IMR-90 (cell line): ENCODE data around the gene EML6. TPM values are rescaled to one million over a fixed set of nuclear protein-coding genes. Genes with fewer than 3 reads are reported as not detected.

Source experiments
- ATAC-seq: fragments of 200-7000 bp; cut with Tn5 transposase; 2 replicates; pipeline ENCODE4 v1.9.1; 2020; ENCODE audit warnings: low read depth, mild to moderate bottlenecking, moderate library complexity
- BruUV-seq: library from RNA; stranded (reverse); fragments of 400-500 nt; replicated peaks from 2 replicates; lab custom pipeline; 2021; lab: Mats Ljungman, UMichigan
- CTCF ChIA-PET: fragments of 300-600 bp; formaldehyde crosslinking; extraction: SDS; loops from one replicate; lab custom pipeline; 2021; ENCODE audit warnings: antibody characterized with exemption; lab: Yijun Ruan, JAX
- POLR2A ChIA-PET: fragments of 300-600 bp; sonication (Branson Sonifier 250); formaldehyde crosslinking; loops from one replicate; lab custom pipeline; 2022; ENCODE audit warnings: antibody characterized with exemption; ENCODE audit not compliant: unreplicated experiment; lab: Charles Lee
- DNase-seq: peaks from one replicate; pipeline ENCODE4 v3.0.0; 2013
- H2AFZ ChIP-seq: replicated peaks from 2 replicates; pipeline ENCODE3; 2013; ENCODE audit warnings: low read length, mild to moderate bottlenecking; ENCODE audit not compliant: poor library complexity
- H2AK5ac ChIP-seq: 2 replicates; pipeline ENCODE4 v1.6.1; 2013; ENCODE audit warnings: low read depth, low read length, inconsistent platforms
- H2AK9ac ChIP-seq: replicated peaks from 2 replicates; pipeline ENCODE3; 2013; ENCODE audit warnings: mild to moderate bottlenecking, low read depth, low read length, moderate library complexity; ENCODE audit not compliant: poor library complexity
- H2BK120ac ChIP-seq: 2 replicates; pipeline ENCODE4 v1.6.1; 2013; ENCODE audit warnings: low read depth, low read length, inconsistent platforms
- H2BK15ac ChIP-seq: 3 replicates; pipeline ENCODE4 v1.6.1; 2013; ENCODE audit warnings: low read depth, low read length, inconsistent platforms
- H2BK20ac ChIP-seq: 2 replicates; pipeline ENCODE4 v1.6.1; 2013; ENCODE audit warnings: low read depth, mild to moderate bottlenecking, inconsistent platforms, low read length, moderate library complexity
- H2BK5ac ChIP-seq: 2 replicates; pipeline ENCODE4 v1.6.1; 2013; ENCODE audit warnings: mild to moderate bottlenecking, low read depth, low read length, inconsistent platforms; ENCODE audit not compliant: poor library complexity, severe bottlenecking
- H3K14ac ChIP-seq: replicated peaks from 2 replicates; pipeline ENCODE4 v1.6.1; 2013; ENCODE audit warnings: low read depth, low read length, inconsistent platforms
- H3K18ac ChIP-seq: 2 replicates; pipeline ENCODE4 v1.6.1; 2013; ENCODE audit warnings: low read depth, low read length, control low read depth
- H3K23ac ChIP-seq: 2 replicates; pipeline ENCODE4 v1.6.1; 2013; ENCODE audit warnings: low read depth, low read length, inconsistent platforms
- H3K27ac ChIP-seq: 2 replicates; pipeline ENCODE4 v1.5.1; 2013; ENCODE audit warnings: mild to moderate bottlenecking, control low read depth, low read length; ENCODE audit not compliant: insufficient read depth
- H3K27me3 ChIP-seq: 2 replicates; pipeline ENCODE4 v1.6.1; 2013; ENCODE audit warnings: low read length; ENCODE audit not compliant: control insufficient read depth, insufficient read depth
- H3K36me3 ChIP-seq: 2 replicates; pipeline ENCODE4 v1.6.1; 2013; ENCODE audit warnings: low read length, mixed read lengths; ENCODE audit not compliant: control insufficient read depth, insufficient read depth
- H3K4ac ChIP-seq: 2 replicates; pipeline ENCODE4 v1.6.1; 2013; ENCODE audit warnings: low read depth, low read length, inconsistent platforms
- H3K4me1 ChIP-seq: 2 replicates; pipeline ENCODE4 v1.6.1; 2013; ENCODE audit warnings: low read length, mixed read lengths; ENCODE audit not compliant: control insufficient read depth, insufficient read depth
- H3K4me2 ChIP-seq: 2 replicates; pipeline ENCODE4 v1.6.1; 2013; ENCODE audit warnings: low read depth, mild to moderate bottlenecking, control low read depth, low read length, moderate library complexity
- H3K4me3 ChIP-seq: 2 replicates; pipeline ENCODE4 v1.5.1; 2013; ENCODE audit warnings: low read depth, mild to moderate bottlenecking, control low read depth, low read length, moderate library complexity; ENCODE audit not compliant: insufficient read depth
- H3K56ac ChIP-seq: 2 replicates; pipeline ENCODE4 v1.6.1; 2013; ENCODE audit warnings: low read length, inconsistent platforms; ENCODE audit not compliant: insufficient read depth; ENCODE audit errors: extremely low read depth
- H3K79me1 ChIP-seq, 2 experiments: 2 replicates each; pipeline ENCODE4 v1.6.1; 2013; ENCODE audit warnings: low read length in 2 of 2, inconsistent platforms in 1 of 2, low read depth in 1 of 2
- H3K9ac ChIP-seq: 2 replicates; pipeline ENCODE4 v1.6.1; 2013; ENCODE audit warnings: low read depth, low read length, control low read depth
- H3K9me1 ChIP-seq: 2 replicates; pipeline ENCODE4 v1.6.1; 2013; ENCODE audit warnings: low read length, inconsistent platforms; ENCODE audit not compliant: insufficient read depth
- H3K9me3 ChIP-seq: 2 replicates; pipeline ENCODE4 v1.6.1; 2013; ENCODE audit warnings: low read length; ENCODE audit not compliant: control insufficient read depth, insufficient read depth
- H4K20me1 ChIP-seq: 2 replicates; pipeline ENCODE4 v1.6.1; 2013; ENCODE audit warnings: low read length, inconsistent platforms; ENCODE audit not compliant: insufficient read depth
- H4K5ac ChIP-seq: 2 replicates; pipeline ENCODE4 v1.6.1; 2013; ENCODE audit warnings: mild to moderate bottlenecking, low read depth, low read length, control low read depth
- H4K8ac ChIP-seq, 2 experiments: 2 replicates each; pipeline ENCODE4 v1.6.1; 2013; ENCODE audit warnings: low read depth in 2 of 2, low read length in 2 of 2, control low read depth in 1 of 2, inconsistent platforms in 1 of 2
- H4K91ac ChIP-seq: 2 replicates; pipeline ENCODE4 v1.6.1; 2013; ENCODE audit warnings: low read depth, low read length, inconsistent platforms; ENCODE audit not compliant: insufficient read depth
- CEBPB ChIP-seq: IDR thresholded peaks from 2 replicates; pipeline ENCODE4 v1.6.1; 2012; ENCODE audit warnings: low read depth, low read length, improper control_type of control experiment
- ELK1 ChIP-seq: fragments of 150-350 bp; IDR thresholded peaks from 2 replicates; pipeline ENCODE4 v1.6.1; 2016; ENCODE audit warnings: low read depth, mild to moderate bottlenecking, low read length, moderate library complexity, borderline replicate concordance
- FOS ChIP-seq: fragments of 150-350 bp; IDR thresholded peaks from 2 replicates; pipeline ENCODE4 v1.6.1; 2016; ENCODE audit warnings: low read depth, low read length
- MAFK ChIP-seq: IDR thresholded peaks from 2 replicates; pipeline ENCODE4 v1.6.1; 2012; ENCODE audit warnings: low read depth, low read length, improper control_type of control experiment
- MAZ ChIP-seq: IDR thresholded peaks from 2 replicates; pipeline ENCODE4 v1.6.1; 2012; ENCODE audit warnings: low read depth, mild to moderate bottlenecking, low read length, improper control_type of control experiment, moderate library complexity, borderline replicate concordance
- SMC3 ChIP-seq: fragments of 150-350 bp; IDR thresholded peaks from 2 replicates; pipeline ENCODE4 v1.6.1; 2016; ENCODE audit warnings: low read depth, mild to moderate bottlenecking, antibody characterized with exemption, low read length, moderate library complexity
- USF2 ChIP-seq: fragments of 150-350 bp; IDR thresholded peaks from 2 replicates; pipeline ENCODE4 v1.6.1; 2017; ENCODE audit warnings: mild to moderate bottlenecking, antibody characterized with exemption, low read length, low read depth
- WGBS, 2 experiments: methylation state at CpG; one replicate each; pipeline versions ENCODE4 v1.1.5 to v1.1.7; 2013; ENCODE audit warnings: missing lambda C conversion rate in 2 of 2; ENCODE audit not compliant: insufficient read length in 1 of 2; ENCODE audit errors: extremely low coverage in 2 of 2; 5-methylcytosine and 5-hydroxymethylcytosine counted together
- dilution Hi-C: fragments of 300-500 bp; cut with HindIII; formaldehyde crosslinking; loops from one replicate; pipeline ENCODE4 v1.14.3; 2018; ENCODE audit warnings: low sequenced_read_pairs; ENCODE audit not compliant: unreplicated experiment
- in situ Hi-C: fragments of 300-500 bp; cut with MboI; formaldehyde crosslinking; loops from 3 replicates; pipeline ENCODE4 v1.14.3; 2019; ENCODE audit warnings: low sequenced_read_pairs, inconsistent platforms, mixed read lengths
- intact Hi-C: fragments of 100-400 bp; cut with micrococcal nuclease; formaldehyde crosslinking; loops from 2 replicates; pipeline ENCODE4 v1.10.0; 2022
- polyA plus RNA-seq, 3 experiments: library from polyadenylated mRNA; depleted of rRNA; stranded (reverse); fragments of >200 nt; gene quantifications; 2 replicates each; pipeline ENCODE4 v1.2.3, GENCODE V29; 2012; ENCODE audit warnings: low replicate concordance in 1 of 3
- total RNA-seq: library from RNA; depleted of rRNA; stranded (reverse); fragments of >200 nt; gene quantifications from 2 replicates; pipeline ENCODE4 v1.2.3, GENCODE V29; 2012

The EML6 gene
- total and polyA plus RNA-seq, 2 of the 4 experiments (the other 2 are of a cell fraction) = 0.18 to 0.19 TPM

- Histone ChIP-seq H2AK9ac (no peak overlapping the region), H3K4me1 (no peaks in the 10 kb centered on the region), H3K79me1 (no peaks in the 10 kb centered on the region), H3K18ac (no peak overlapping the region), H3K56ac (no peak overlapping the region), H4K5ac (no peak overlapping the region), H3K36me3 (no peaks in the 10 kb centered on the region), H2BK5ac (no peak overlapping the region), H3K27me3 (peaks cover 27% of the 10 kb centered on the region), H2BK120ac (no peak overlapping the region), H2BK15ac (no peak overlapping the region), H3K14ac (no peak overlapping the region), H2BK20ac (no peak overlapping the region), H2AK5ac (no peak overlapping the region), H3K4me2 (no peak overlapping the region), H3K4me3 (no peak overlapping the region), H3K4ac (no peak overlapping the region), H3K9ac (no peak overlapping the region), H2AFZ (peak overlapping the region; percentile 45), H4K20me1 (no peaks in the 10 kb centered on the region), H4K8ac (no peak overlapping the region), H4K91ac (no peak overlapping the region), H3K9me1 (no peaks in the 10 kb centered on the region), H3K23ac (no peak overlapping the region), H3K27ac (no peak overlapping the region), H3K9me3 (no peaks in the 10 kb centered on the region)
- no peak for TF ChIP-seq FOS
- no peak for TF ChIP-seq MAFK
- no peak for TF ChIP-seq CEBPB
- TF ChIP-seq MAZ = no peak
- no peak for TF ChIP-seq SMC3
- TF ChIP-seq USF2 = no peak
- no peak for TF ChIP-seq ELK1
- CTCF ChIA-PET = interaction anchor here (0.9 kb wide), 1 partner anchor 9 kb away, joined by 3 read pairs; no protein-coding TSS in a partner anchor
- intact Hi-C loops = loop anchor here (5.0 kb wide), 1 partner anchor 32 kb away; no protein-coding TSS in a partner anchor
- dilution Hi-C loops = no loop called here
- ATAC-seq = no peak
- BruUV-seq = no TSS peak
- no CpG with 5 or more reads among the region's 9 CpGs for WGBS, 2 experiments
- no peak for DNase-seq
- POLR2A ChIA-PET = no interaction called here
- in situ Hi-C loops = no loop called here
Measured at GRCh38 chr2:54814389-54815147, 91.1 kb downstream of the EML6 start.
